Natural killer cell (primary cell): ENCODE results near the gene RALGDS. TPM values are rescaled to one million over a fixed set of nuclear protein-coding genes. Genes with fewer than 3 reads are reported as not detected.

ENCODE experiments used
- ATAC-seq, 3 donors: fragments of 150-1000 bp in 2 of 3; fragments of 200-7000 bp in 1 of 3; cut with Tn5 transposase; 1 replicate in 1 of 3; 2 replicates in 2 of 3; pipeline ENCODE4 v1.10.0; 2021; ENCODE audit warnings: mild to moderate bottlenecking in 2 of 3, moderate library complexity in 2 of 3
- DNase-seq, 2 donors: peaks; one replicate each; pipeline versions ENCODE4 v3.0.0 to v3.0.0-alpha.2; 2013 to 2021; ENCODE audit warnings: mixed read lengths in 1 of 2
- H3K27ac ChIP-seq: one replicate; pipeline ENCODE4 v1.5.1; 2013; ENCODE audit warnings: mild to moderate bottlenecking, low read length
- H3K27me3 ChIP-seq: one replicate; pipeline ENCODE4 v1.6.1; 2013; ENCODE audit warnings: low read length; ENCODE audit not compliant: control insufficient read depth, insufficient read depth
- H3K36me3 ChIP-seq: one replicate; pipeline ENCODE4 v1.6.1; 2013; ENCODE audit warnings: low read length; ENCODE audit not compliant: control insufficient read depth, insufficient read depth
- H3K4me1 ChIP-seq: one replicate; pipeline ENCODE4 v1.6.1; 2013; ENCODE audit warnings: low read length; ENCODE audit not compliant: control insufficient read depth, insufficient read depth
- H3K4me3 ChIP-seq: one replicate; pipeline ENCODE4 v1.5.1; 2013; ENCODE audit warnings: low read length
- H3K9me3 ChIP-seq: one replicate; pipeline ENCODE4 v1.6.1; 2013; ENCODE audit warnings: low read length; ENCODE audit not compliant: control insufficient read depth, insufficient read depth
- H3K27ac Mint-ChIP-seq, 2 donors: one replicate each; pipeline ENCODE4 v1.8.0; 2022; ENCODE audit warnings: mild to moderate bottlenecking in 2 of 2, mixed read lengths in 2 of 2, moderate library complexity in 1 of 2
- H3K27me3 Mint-ChIP-seq, 2 donors: one replicate each; pipeline ENCODE4 v1.8.0; 2022; ENCODE audit warnings: low read depth in 2 of 2, mixed read lengths in 2 of 2
- H3K36me3 Mint-ChIP-seq: one replicate; pipeline ENCODE4 v1.8.0; 2022; ENCODE audit warnings: mixed read lengths
- H3K4me1 Mint-ChIP-seq, 2 donors: one replicate each; pipeline ENCODE4 v1.8.0; 2022; ENCODE audit warnings: mixed read lengths in 2 of 2
- H3K4me3 Mint-ChIP-seq: one replicate; pipeline ENCODE4 v1.8.0; 2022; ENCODE audit warnings: mild to moderate bottlenecking, moderate library complexity, mixed read lengths
- H3K9me3 Mint-ChIP-seq, 2 donors: one replicate each; pipeline ENCODE4 v1.8.0; 2022; ENCODE audit warnings: mixed read lengths in 2 of 2
- CTCF ChIP-seq: fragments of 200-600 bp; IDR thresholded peaks from one replicate; pipeline ENCODE4 v1.8.0; 2022; ENCODE audit warnings: antibody characterized with exemption
- WGBS: methylation state at CpG from one replicate; pipeline ENCODE4 v1.1.7; 2013; ENCODE audit warnings: missing lambda C conversion rate; ENCODE audit not compliant: insufficient coverage; 5-methylcytosine and 5-hydroxymethylcytosine counted together
- intact Hi-C: fragments of 100-400 bp; cut with micrococcal nuclease; formaldehyde crosslinking; loops from one replicate; pipeline ENCODE4 v1.14.2; 2022
- total RNA-seq, 4 donors: library from RNA; stranded (reverse); fragments of 120-200 nt in 1 of 4; gene quantifications; one replicate each; pipeline versions ENCODE4 v1.2.3 to v1.2.4, GENCODE V29; 2013 to 2022

The RALGDS gene
- total RNA-seq, 3 donors from 2014 or later (not counting 1 experiment from before 2014, with no cell fraction given): 206 to 250 (median 208) TPM

DNA sequence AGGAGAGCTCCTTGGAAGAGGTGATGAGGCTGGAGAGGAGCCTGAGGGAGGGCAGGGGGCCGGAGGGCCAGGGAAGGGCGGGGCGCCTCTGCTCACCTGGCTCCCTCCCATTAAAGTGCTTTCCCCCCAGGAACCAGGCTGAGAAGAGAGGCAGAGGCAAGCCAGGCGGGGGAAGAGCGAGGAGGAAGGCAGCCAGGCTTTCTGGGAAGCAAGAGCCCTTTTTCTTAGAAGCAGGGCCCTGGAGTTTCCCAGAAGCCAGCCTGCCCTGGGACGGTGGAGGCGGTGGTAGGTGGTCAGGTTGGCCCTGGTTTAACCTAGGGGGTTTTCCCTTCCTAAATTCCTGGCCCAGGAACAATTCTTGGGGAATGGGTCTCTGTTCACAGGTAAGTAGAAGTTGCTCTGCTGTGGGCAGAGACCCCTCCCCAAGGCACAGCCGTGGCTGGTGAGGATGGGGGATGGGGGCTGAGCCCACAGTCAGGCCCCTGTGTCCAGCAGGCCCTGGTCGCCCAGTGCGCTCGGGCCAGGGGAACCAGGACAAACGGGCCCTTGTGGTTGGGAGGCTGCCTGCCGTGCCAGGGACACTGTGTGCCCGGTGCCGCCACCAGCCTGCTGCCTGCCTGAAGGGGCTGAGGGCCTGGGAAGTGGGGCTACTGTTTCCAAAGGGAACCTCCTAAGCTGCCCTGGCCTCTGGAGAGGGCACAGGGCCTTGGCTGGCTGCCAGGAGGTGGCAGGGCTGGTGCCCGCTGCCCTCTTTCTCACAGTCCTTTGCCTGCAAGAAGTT is 16.6 kb upstream of the RALGDS start:
- Mint-ChIP-seq H3K4me3 (no peak overlapping the region), H3K27ac (peak overlapping the region; percentile 70 to 93), H3K9me3 (no peaks in the 10 kb centered on the region), H3K36me3 (no peaks in the 10 kb centered on the region), H3K4me1 (peaks cover 42 to 58% of the 10 kb centered on the region in 2 donors), H3K27me3 (no peaks in the 10 kb centered on the region)
- intact Hi-C loops: no loop called here
- H3K27ac ChIP-seq: no peak overlapping the region
- peaks cover 82% of the 10 kb centered on the region for H3K4me1 ChIP-seq
- no peak overlapping the region for H3K4me3 ChIP-seq
- no peak for TF ChIP-seq CTCF
- no peaks in the 10 kb centered on the region for H3K36me3 ChIP-seq
- DNase-seq: peak in 1 of 2 donors; percentile 28
- no peaks in the 10 kb centered on the region for H3K27me3 ChIP-seq
- H3K9me3 ChIP-seq: no peaks in the 10 kb centered on the region
- ATAC-seq: no peak
- 88% methylated on average over 13 of the region's 16 CpGs for WGBS

DNA sequence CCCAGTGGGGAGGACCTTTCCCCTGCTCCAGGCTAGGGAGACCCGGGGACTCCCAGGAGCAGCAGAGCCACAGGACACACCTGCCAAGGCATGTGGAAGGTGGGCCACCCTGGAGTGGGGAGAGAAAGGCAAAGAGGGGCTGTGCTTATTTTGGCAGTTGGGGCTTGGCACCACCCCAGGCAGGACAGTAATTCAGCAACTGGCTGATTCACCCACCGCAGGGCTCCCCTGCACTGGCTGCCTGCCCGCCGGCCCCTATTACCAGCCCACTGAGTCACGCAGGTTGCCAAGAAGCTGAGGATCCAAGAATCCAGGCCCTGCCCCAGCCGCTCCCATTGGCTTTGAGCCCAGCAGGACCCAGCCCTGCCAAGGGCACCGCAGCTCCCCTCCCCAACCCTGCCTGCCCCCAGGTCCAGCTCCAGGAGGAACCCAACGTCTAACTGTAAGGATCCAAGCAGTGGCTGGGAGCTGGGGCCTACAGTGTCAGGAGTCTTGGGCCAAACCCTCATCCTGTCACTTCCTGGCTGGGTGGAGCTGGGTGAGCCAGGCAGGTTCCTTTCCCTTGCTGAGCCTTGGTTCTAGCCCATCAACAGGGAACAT is 14.2 kb upstream of the RALGDS start:
- H3K27me3 Mint-ChIP-seq: no peaks in the 10 kb centered on the region
- TF ChIP-seq CTCF: no peak
- H3K27ac ChIP-seq: peak overlapping the region; percentile 99
- H3K4me3 Mint-ChIP-seq: peak overlapping the region; percentile 49
- intact Hi-C loops: no loop called here
- no peaks in the 10 kb centered on the region for H3K27me3 ChIP-seq
- no peaks in the 10 kb centered on the region for H3K9me3 Mint-ChIP-seq
- H3K36me3 Mint-ChIP-seq: no peaks in the 10 kb centered on the region
- H3K9me3 ChIP-seq: no peaks in the 10 kb centered on the region
- no peak overlapping the region for H3K4me3 ChIP-seq
- no peak for ATAC-seq
- H3K27ac Mint-ChIP-seq: peak overlapping the region; percentile 75 to 93
- H3K36me3 ChIP-seq: no peaks in the 10 kb centered on the region
- DNase-seq: peak in 1 of 2 donors; percentile 70
- peaks cover 82% of the 10 kb centered on the region for H3K4me1 ChIP-seq
- H3K4me1 Mint-ChIP-seq: peaks cover 49 to 65% of the 10 kb centered on the region in 2 donors
- WGBS: 65% methylated on average over 8 of the region's 8 CpGs

- Mint-ChIP-seq H3K27me3 (no peaks in the 10 kb centered on the region), H3K4me1 (peaks cover 53 to 68% of the 10 kb centered on the region in 2 donors), H3K27ac (peak overlapping the region; percentile 75 to 93), H3K4me3 (peak overlapping the region; percentile 87), H3K9me3 (no peaks in the 10 kb centered on the region), H3K36me3 (no peaks in the 10 kb centered on the region)
- no peak for TF ChIP-seq CTCF
- peak in 1 of 2 donors; percentile 59 for DNase-seq
- intact Hi-C loops: no loop called here
- Histone ChIP-seq H3K4me3 (no peak overlapping the region), H3K36me3 (no peaks in the 10 kb centered on the region), H3K27me3 (no peaks in the 10 kb centered on the region), H3K9me3 (no peaks in the 10 kb centered on the region), H3K27ac (peak overlapping the region; percentile 99), H3K4me1 (peaks cover 82% of the 10 kb centered on the region)
- ATAC-seq: peak in 2 of 3 donors; percentile 1 to 7
- 83% methylated on average over 11 of the region's 11 CpGs for WGBS
Measured at GRCh38 chr9:133134388-133135145, 13.5 kb upstream of the RALGDS start.
